H1 (cell line): Measurements from ENCODE around the gene OR52R1. TPM values are rescaled to one million over a fixed set of nuclear protein-coding genes. Genes with fewer than 3 reads are reported as not detected.

Experiments used
- CTCF ChIA-PET: fragments of 300-600 bp; sonication (Branson Sonifier 250); formaldehyde crosslinking; loops from one replicate; lab custom pipeline; 2021; ENCODE audit not compliant: partially characterized antibody; lab: Charles Lee
- POLR2A ChIA-PET: fragments of 300-600 bp; sonication (Branson Sonifier 250); formaldehyde crosslinking; loops from one replicate; lab custom pipeline; 2021; ENCODE audit warnings: inconsistent platforms; ENCODE audit not compliant: partially characterized antibody; lab: Charles Lee
- DNase-seq, 2 experiments: peaks; one replicate each; pipeline versions ENCODE4 v3.0.0 to v3.0.0-alpha.2; 2010 to 2022; ENCODE audit warnings: low spot score in 2 of 2, low read depth in 1 of 2, mixed read lengths in 1 of 2
- FAIRE-seq: peaks from 2 replicates; lab custom pipeline; 2011; peaks lifted over from hg19 to GRCh38; lab: Jason Lieb, UNC
- H2AFZ ChIP-seq: 2 replicates; pipeline ENCODE4 v1.8.1; 2012; ENCODE audit warnings: low read length, inconsistent platforms
- H2AK5ac ChIP-seq: 2 replicates; pipeline ENCODE4 v1.6.1; 2013; ENCODE audit warnings: low read depth, low read length
- H2BK120ac ChIP-seq: replicated peaks from 2 replicates; pipeline ENCODE3; 2013; ENCODE audit warnings: low read depth, low read length, inconsistent platforms
- H2BK12ac ChIP-seq: 2 replicates; pipeline ENCODE4 v1.6.1; 2013; ENCODE audit warnings: low read depth, low read length
- H2BK15ac ChIP-seq: 2 replicates; pipeline ENCODE4 v1.6.1; 2013; ENCODE audit warnings: low read length
- H2BK20ac ChIP-seq: 2 replicates; pipeline ENCODE4 v1.6.1; 2013; ENCODE audit warnings: low read length
- H2BK5ac ChIP-seq: 2 replicates; pipeline ENCODE4 v1.6.1; 2013; ENCODE audit warnings: low read depth, low read length
- H3K14ac ChIP-seq: 2 replicates; pipeline ENCODE4 v1.6.1; 2013; ENCODE audit warnings: inconsistent platforms; ENCODE audit not compliant: insufficient read length
- H3K18ac ChIP-seq: 2 replicates; pipeline ENCODE4 v1.6.1; 2013; ENCODE audit warnings: low read length; ENCODE audit errors: extremely low read depth
- H3K23ac ChIP-seq: 2 replicates; pipeline ENCODE4 v1.6.1; 2013; ENCODE audit warnings: inconsistent platforms; ENCODE audit not compliant: insufficient read length
- H3K23me2 ChIP-seq: 2 replicates; pipeline ENCODE4 v1.6.1; 2013; ENCODE audit warnings: low read depth, low read length
- H3K27ac ChIP-seq: 2 replicates; pipeline ENCODE4 v1.6.1; 2011; ENCODE audit warnings: low read depth, low read length, inconsistent platforms
- H3K27me3 ChIP-seq, 4 experiments: replicated peaks in 1 of 4; 1 replicate in 1 of 4; 2 replicates in 3 of 4; pipeline versions ENCODE4 v1.6.1 to v1.8.1; 2011 to 2013; ENCODE audit warnings: low read length in 3 of 4, mild to moderate bottlenecking in 3 of 4, inconsistent platforms in 2 of 4, mixed read lengths in 2 of 4, moderate library complexity in 1 of 4; ENCODE audit not compliant: control insufficient read depth in 3 of 4, insufficient read depth in 3 of 4; ENCODE audit errors: extremely low read depth in 1 of 4
- H3K36me3 ChIP-seq, 4 experiments: 2 replicates each; pipeline versions ENCODE4 v1.6.1 to v1.8.1; 2011 to 2013; ENCODE audit warnings: mild to moderate bottlenecking in 4 of 4, low read length in 3 of 4, moderate library complexity in 2 of 4, control low read depth in 1 of 4, inconsistent platforms in 1 of 4; ENCODE audit not compliant: insufficient read depth in 4 of 4, control insufficient read depth in 2 of 4
- H3K4ac ChIP-seq: replicated peaks from 2 replicates; pipeline ENCODE3; 2013; ENCODE audit warnings: low read length, low read depth, mixed read lengths, inconsistent platforms; ENCODE audit not compliant: insufficient read length
- H3K4me1 ChIP-seq, 4 experiments: replicated peaks in 1 of 4; 1 replicate in 1 of 4; 2 replicates in 3 of 4; pipeline versions ENCODE4 v1.6.1 to v1.8.1; 2011 to 2013; ENCODE audit warnings: low read length in 3 of 4, inconsistent platforms in 2 of 4, mixed read lengths in 1 of 4; ENCODE audit not compliant: insufficient read depth in 4 of 4, control insufficient read depth in 3 of 4
- H3K4me2 ChIP-seq, 2 experiments: 2 replicates each; pipeline versions ENCODE4 v1.6.1 to v1.8.1; 2011 to 2013; ENCODE audit warnings: low read depth in 2 of 2, low read length in 2 of 2, control low read depth in 1 of 2, inconsistent platforms in 1 of 2, mild to moderate bottlenecking in 1 of 2; ENCODE audit not compliant: insufficient read depth in 1 of 2
- H3K4me3 ChIP-seq, 4 experiments: fragments of 200-600, 300-600 bp in 1 of 4; sonication (generic), shearing (Covaris generic), sonication (Bioruptor Twin) in 1 of 4; 2 replicates each; pipeline versions ENCODE4 v1.5.1 to v1.8.1; 2011 to 2016; ENCODE audit warnings: low read length in 4 of 4, low read depth in 3 of 4, control low read depth in 2 of 4, inconsistent platforms in 2 of 4, mild to moderate bottlenecking in 2 of 4, mixed read lengths in 1 of 4, moderate library complexity in 1 of 4; ENCODE audit not compliant: insufficient read depth in 2 of 4; ENCODE audit errors: extremely low read depth in 1 of 4
- H3K56ac ChIP-seq: replicated peaks from 2 replicates; pipeline ENCODE3; 2013; ENCODE audit warnings: low read depth, mild to moderate bottlenecking, mixed read lengths, low read length, inconsistent platforms; ENCODE audit not compliant: insufficient read length
- H3K79me1 ChIP-seq: 2 replicates; pipeline ENCODE4 v1.6.1; 2013; ENCODE audit warnings: low read depth, low read length, control low read depth
- H3K79me2 ChIP-seq, 2 experiments: 2 replicates each; pipeline versions ENCODE4 v1.6.1 to v1.8.1; 2012 to 2013; ENCODE audit warnings: low read length in 2 of 2, mild to moderate bottlenecking in 2 of 2, inconsistent platforms in 1 of 2; ENCODE audit not compliant: insufficient read depth in 2 of 2, control insufficient read depth in 1 of 2
- H3K9ac ChIP-seq, 4 experiments: replicated peaks in 1 of 4; 1 replicate in 1 of 4; 2 replicates in 3 of 4; pipeline versions ENCODE4 v1.6.1 to v1.8.1; 2011 to 2013; ENCODE audit warnings: low read depth in 3 of 4, low read length in 3 of 4, control low read depth in 2 of 4, mild to moderate bottlenecking in 2 of 4, moderate library complexity in 2 of 4, inconsistent platforms in 1 of 4; ENCODE audit errors: extremely low read depth in 1 of 4
- H3K9me3 ChIP-seq, 2 experiments: 2 replicates each; pipeline versions ENCODE4 v1.6.1 to v1.8.1; 2012 to 2013; ENCODE audit warnings: mild to moderate bottlenecking in 2 of 2, moderate library complexity in 2 of 2, control low read depth in 1 of 2, inconsistent platforms in 1 of 2, low read depth in 1 of 2, low read length in 1 of 2, mixed read lengths in 1 of 2; ENCODE audit not compliant: insufficient read depth in 2 of 2
- H4K20me1 ChIP-seq, 2 experiments: replicated peaks in 1 of 2; 2 replicates each; pipeline versions ENCODE3 to v1.8.1; 2011 to 2013; ENCODE audit warnings: inconsistent platforms in 2 of 2, low read length in 2 of 2, mild to moderate bottlenecking in 1 of 2; ENCODE audit not compliant: insufficient read depth in 2 of 2, control insufficient read depth in 1 of 2
- H4K5ac ChIP-seq: 2 replicates; pipeline ENCODE4 v1.6.1; 2013; ENCODE audit warnings: low read length, low read depth, mixed read lengths, inconsistent platforms; ENCODE audit not compliant: insufficient read length
- H4K8ac ChIP-seq: 2 replicates; pipeline ENCODE4 v1.8.0; 2013; ENCODE audit warnings: mild to moderate bottlenecking, moderate library complexity, low read length, inconsistent platforms; ENCODE audit not compliant: insufficient read depth; ENCODE audit errors: extremely low read depth
- H4K91ac ChIP-seq: replicated peaks from 2 replicates; pipeline ENCODE3; 2013; ENCODE audit warnings: low read length, mixed read lengths, inconsistent platforms; ENCODE audit not compliant: insufficient read length
- CBX5 ChIP-seq: fragments of 300-800, 300-1000 bp; sonication (generic); IDR thresholded peaks from 2 replicates; pipeline ENCODE4 v1.7.1; 2016; ENCODE audit warnings: antibody characterized with exemption, low read length, low read depth
- WGBS, 2 experiments: shearing (Covaris generic) in 1 of 2; methylation state at CpG; one replicate each; pipeline versions ENCODE4 v1.1.6 to v1.1.7; 2013 to 2015; ENCODE audit warnings: low lambda C conversion rate in 2 of 2, mixed read lengths in 2 of 2, inconsistent platforms in 1 of 2, low coverage in 1 of 2, missing lambda C conversion rate in 1 of 2; ENCODE audit not compliant: insufficient replicate concordance in 2 of 2, insufficient coverage in 1 of 2, insufficient read length in 1 of 2; ENCODE audit errors: extremely low coverage in 1 of 2, missing lambda C conversion rate in 1 of 2; 5-methylcytosine and 5-hydroxymethylcytosine counted together
- polyA plus RNA-seq, 7 experiments: library from polyadenylated mRNA; depleted of rRNA in 3 of 7; stranded (reverse) in 5 of 7; unstranded in 2 of 7; fragments of >200 nt in 5 of 7; fragments of 200-250 nt in 2 of 7; gene quantifications; 1 replicate in 5 of 7; 2 replicates in 1 of 7; 4 replicates in 1 of 7; pipeline versions ENCODE4 v1.2.1 to v1.2.3, GENCODE V29; 2011 to 2013; ENCODE audit warnings: missing spikeins in 2 of 7, mixed read lengths in 2 of 7
- total RNA-seq: library from RNA; stranded (reverse); fragmentation: NEBNext Ultra II Directional; extraction: Animal tissue kit (Norgen Biotek cat#: 25700); gene quantifications from 2 replicates; pipeline ENCODE4 v1.2.1, GENCODE V29; 2021

The OR52R1 gene
- total and polyA plus RNA-seq, 2 of the 8 experiments (the other 6 are each of a cell fraction or from before 2014, with no cell fraction given) = not detected

GRCh38 chr11:4809246-4809645 is 5.1 kb upstream of the OR52R1 start:
- H3K9ac ChIP-seq = no peak overlapping the region
- H2AK5ac ChIP-seq = no peak overlapping the region
- no peaks in the 10 kb centered on the region for H3K79me1 ChIP-seq
- H3K56ac ChIP-seq = no peak overlapping the region
- H3K4ac ChIP-seq = no peak overlapping the region
- no peak overlapping the region for H3K27ac ChIP-seq
- H2BK120ac ChIP-seq = no peak overlapping the region
- POLR2A ChIA-PET = no interaction called here
- no peaks in the 10 kb centered on the region for H3K79me2 ChIP-seq
- no peaks in the 10 kb centered on the region for H3K9me3 ChIP-seq
- WGBS, 2 experiments = 94% methylated on average over 2 of the region's 2 CpGs; no CpG with 5 or more reads in 1 of the 2 experiments
- H3K23ac ChIP-seq = no peak overlapping the region
- no peaks in the 10 kb centered on the region for H3K4me1 ChIP-seq
- no peak overlapping the region for H4K91ac ChIP-seq
- no peak overlapping the region for H3K4me2 ChIP-seq
- TF ChIP-seq CBX5 = no peak
- H2AFZ ChIP-seq = no peak overlapping the region
- H3K14ac ChIP-seq = no peak overlapping the region
- FAIRE-seq (no peak), DNase-seq (no peak)
- no peaks in the 10 kb centered on the region for H3K27me3 ChIP-seq
- no peak overlapping the region for H2BK12ac ChIP-seq
- CTCF ChIA-PET = interaction anchor here (2.6 kb wide), 1 partner anchor 172 kb away, joined by 9 read pairs; the partner anchor contains the start of gene OR51D1
- no peak overlapping the region for H3K4me3 ChIP-seq
- H3K36me3 ChIP-seq = no peaks in the 10 kb centered on the region
- H3K23me2 ChIP-seq = no peaks in the 10 kb centered on the region
- H2BK15ac ChIP-seq = no peak overlapping the region
- H4K20me1 ChIP-seq = no peaks in the 10 kb centered on the region
- no peak overlapping the region for H4K8ac ChIP-seq
- no peak overlapping the region for H3K18ac ChIP-seq
- H4K5ac ChIP-seq = no peak overlapping the region
- H2BK5ac ChIP-seq = no peak overlapping the region
- H2BK20ac ChIP-seq = no peak overlapping the region
